ENCODE data around the gene SEMA3C. TPM values are rescaled to one million over a fixed set of nuclear protein-coding genes. Genes with fewer than 3 reads are reported as not detected.

Gene SEMA3C
- total and polyA plus RNA-seq, 2 donors (not counting 1 experiment from before 2014, with no cell fraction given) = 0.06 TPM; not detected in 1

- H3K9ac ChIP-seq (ENCODE audit: low read length) = no peak overlapping the region
- ChIA-PET CTCF (no interaction called here), POLR2A (no interaction called here)
- no peaks in the 10 kb centered on the region for H3K36me3 ChIP-seq (replicated peaks in 1 of 2; ENCODE audit: control extremely low read depth in 1 of 2, control insufficient read depth in 1 of 2, extremely low read depth in 1 of 2, insufficient read depth in 2 of 2, low read length in 1 of 2)
- no peak overlapping the region for H3K4me2 ChIP-seq (replicated peaks; ENCODE audit: low read depth, low read length, poor library complexity, severe bottlenecking)
- no peak for DNase-seq
- TF ChIP-seq EZH2 (IDR thresholded peaks at IDR 0.05; ENCODE audit: borderline replicate concordance, insufficient read depth, low read depth, low read length, poor library complexity, severe bottlenecking) (no peak), CTCF (IDR thresholded peaks at IDR 0.05) (no peak)
- no peak overlapping the region for H3K27ac Mint-ChIP-seq
- H3K9me3 Mint-ChIP-seq (ENCODE audit: insufficient read depth) = peaks cover 2% of the 10 kb centered on the region
- peaks cover 0 to 3% of the 10 kb centered on the region in 2 donors for H3K4me1 ChIP-seq (ENCODE audit: control insufficient read depth in 2 of 2, insufficient read depth in 2 of 2, low read length in 2 of 2)
- H4K20me1 ChIP-seq (ENCODE audit: control insufficient read depth, insufficient read depth, low read length, poor library complexity, severe bottlenecking) = no peaks in the 10 kb centered on the region
- no peaks in the 10 kb centered on the region for H3K9me3 ChIP-seq (ENCODE audit: control extremely low read depth in 1 of 3, control insufficient read depth in 2 of 3, insufficient read depth in 1 of 3, low read length in 2 of 3)
- no peaks in the 10 kb centered on the region for H3K79me2 ChIP-seq (ENCODE audit: control insufficient read depth, insufficient read depth, low read length)
- H3K4me3 Mint-ChIP-seq = no peak overlapping the region
- no peaks in the 10 kb centered on the region for H3K4me1 Mint-ChIP-seq
- H2AFZ ChIP-seq (ENCODE audit: insufficient read depth, low read depth, low read length, poor library complexity, severe bottlenecking) = no peak overlapping the region
- ATAC-seq (ENCODE audit: low read depth) = no peak
- no CpG with 5 or more reads among the region's 2 CpGs for WGBS (ENCODE audit: insufficient coverage)
- no peak overlapping the region for H3K27ac ChIP-seq (ENCODE audit: low read length in 2 of 2)
- peaks cover 0 to 5% (median 3%) of the 10 kb centered on the region in 4 experiments for H3K27me3 ChIP-seq (replicated peaks in 1 of 4; ENCODE audit: control extremely low read depth in 1 of 4, control insufficient read depth in 3 of 4, insufficient read depth in 4 of 4, low read length in 3 of 4)
- no peak overlapping the region for H3K4me3 ChIP-seq (ENCODE audit: control extremely low read depth in 1 of 5, extremely low read depth in 1 of 5, insufficient read depth in 1 of 5, low read depth in 2 of 5, low read length in 4 of 5)
- H3K27me3 Mint-ChIP-seq = peaks cover 16% of the 10 kb centered on the region
- intact Hi-C loops (cut with micrococcal nuclease) = no loop called here
These were observed 5.2 kb upstream of the SEMA3C start for GRCh38 chr7:80924090-80924489.

GRCh38 chr7:80923211-80923612, 4.4 kb upstream of the SEMA3C start:
- H3K4me3 ChIP-seq (ENCODE audit: control extremely low read depth in 1 of 5, extremely low read depth in 1 of 5, insufficient read depth in 1 of 5, low read depth in 2 of 5, low read length in 4 of 5) = no peak overlapping the region
- no peak for DNase-seq
- H3K27ac ChIP-seq (ENCODE audit: low read length in 2 of 2) = no peak overlapping the region
- H3K36me3 ChIP-seq (replicated peaks in 1 of 2; ENCODE audit: control extremely low read depth in 1 of 2, control insufficient read depth in 1 of 2, extremely low read depth in 1 of 2, insufficient read depth in 2 of 2, low read length in 1 of 2) = no peaks in the 10 kb centered on the region
- Mint-ChIP-seq H3K9me3 (ENCODE audit: insufficient read depth) (peaks cover 2% of the 10 kb centered on the region), H3K4me3 (no peak overlapping the region), H3K27me3 (peaks cover 20% of the 10 kb centered on the region), H3K4me1 (peaks cover 4% of the 10 kb centered on the region), H3K27ac (no peak overlapping the region)
- H3K4me2 ChIP-seq (replicated peaks; ENCODE audit: low read depth, low read length, poor library complexity, severe bottlenecking) = no peak overlapping the region
- no peaks in the 10 kb centered on the region for H4K20me1 ChIP-seq (ENCODE audit: control insufficient read depth, insufficient read depth, low read length, poor library complexity, severe bottlenecking)
- ChIA-PET POLR2A (no interaction called here), CTCF (no interaction called here)
- ATAC-seq (ENCODE audit: low read depth) = no peak
- no peak overlapping the region for H3K9ac ChIP-seq (ENCODE audit: low read length)
- intact Hi-C loops (cut with micrococcal nuclease) = no loop called here
- H3K9me3 ChIP-seq (ENCODE audit: control extremely low read depth in 1 of 3, control insufficient read depth in 2 of 3, insufficient read depth in 1 of 3, low read length in 2 of 3) = no peaks in the 10 kb centered on the region
- no peak overlapping the region for H2AFZ ChIP-seq (ENCODE audit: insufficient read depth, low read depth, low read length, poor library complexity, severe bottlenecking)
- peaks cover 0 to 7% (median 3%) of the 10 kb centered on the region in 4 experiments for H3K27me3 ChIP-seq (replicated peaks in 1 of 4; ENCODE audit: control extremely low read depth in 1 of 4, control insufficient read depth in 3 of 4, insufficient read depth in 4 of 4, low read length in 3 of 4)
- WGBS (ENCODE audit: insufficient coverage) = 30% methylated on average over 2 of the region's 4 CpGs
- no peaks in the 10 kb centered on the region for H3K79me2 ChIP-seq (ENCODE audit: control insufficient read depth, insufficient read depth, low read length)
- no peak for TF ChIP-seq EZH2 (IDR thresholded peaks at IDR 0.05; ENCODE audit: borderline replicate concordance, insufficient read depth, low read depth, low read length, poor library complexity, severe bottlenecking)
- TF ChIP-seq CTCF (IDR thresholded peaks at IDR 0.05) = no peak
- peaks cover 0 to 6% of the 10 kb centered on the region in 2 donors for H3K4me1 ChIP-seq (ENCODE audit: control insufficient read depth in 2 of 2, insufficient read depth in 2 of 2, low read length in 2 of 2)

Data from B cell (primary cell).